ENCODE measurements around the gene CT45A2. TPM values are rescaled to one million over a fixed set of nuclear protein-coding genes. Genes with fewer than 3 reads are reported as not detected.
"Not testable (repeated sequence)": the region's sequence is repeated elsewhere in the genome, so short reads cannot be mapped to it uniquely, and the experiment has no call there.

Gene CT45A2, protein sequence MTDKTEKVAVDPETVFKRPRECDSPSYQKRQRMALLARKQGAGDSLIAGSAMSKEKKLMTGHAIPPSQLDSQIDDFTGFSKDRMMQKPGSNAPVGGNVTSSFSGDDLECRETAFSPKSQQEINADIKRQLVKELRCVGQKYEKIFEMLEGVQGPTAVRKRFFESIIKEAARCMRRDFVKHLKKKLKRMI
- not detected for total RNA-seq

DNA sequence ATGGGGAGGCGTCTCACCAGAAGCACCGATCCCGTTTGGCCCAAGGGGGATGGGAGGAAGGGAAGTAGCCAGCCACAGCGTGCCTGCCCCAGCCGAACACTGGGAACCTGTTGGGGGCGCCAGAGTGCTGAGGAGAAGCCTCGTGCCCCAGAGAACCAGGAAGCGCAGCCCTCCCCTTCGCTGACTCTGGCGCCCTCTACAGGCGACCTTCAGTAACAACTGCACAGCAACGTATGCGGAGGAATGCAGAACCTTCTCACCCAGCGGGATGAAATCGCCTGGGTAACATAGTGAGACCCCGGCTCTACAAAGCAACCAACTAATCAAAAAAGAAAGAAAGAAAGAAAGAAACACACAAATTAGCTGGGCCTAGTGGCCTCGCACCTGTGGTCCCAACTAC is at the start of gene CT45A2:
CT45A2 (minus strand) TSS at position 101 of the 400 bp plus-strand sequence. CDS start 3,747 bp downstream, outside the sequence.
- intact Hi-C loops (cut with DNase I); DNase-seq (ENCODE audit: low spot score); ATAC-seq: not testable (repeated sequence)

DNA sequence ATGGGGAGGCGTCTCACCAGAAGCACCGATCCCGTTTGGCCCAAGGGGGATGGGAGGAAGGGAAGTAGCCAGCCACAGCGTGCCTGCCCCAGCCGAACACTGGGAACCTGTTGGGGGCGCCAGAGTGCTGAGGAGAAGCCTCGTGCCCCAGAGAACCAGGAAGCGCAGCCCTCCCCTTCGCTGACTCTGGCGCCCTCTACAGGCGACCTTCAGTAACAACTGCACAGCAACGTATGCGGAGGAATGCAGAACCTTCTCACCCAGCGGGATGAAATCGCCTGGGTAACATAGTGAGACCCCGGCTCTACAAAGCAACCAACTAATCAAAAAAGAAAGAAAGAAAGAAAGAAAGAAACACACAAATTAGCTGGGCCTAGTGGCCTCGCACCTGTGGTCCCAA is 34.6 kb upstream of the CT45A2 start, which contains the start of gene CT45A8:
CT45A8 (minus strand) TSS at position 101 of the 400 bp plus-strand sequence. CDS start 3,755 bp downstream, outside the sequence.
- intact Hi-C loops (cut with DNase I); ATAC-seq; DNase-seq (ENCODE audit: low spot score): not testable (repeated sequence)

DNA sequence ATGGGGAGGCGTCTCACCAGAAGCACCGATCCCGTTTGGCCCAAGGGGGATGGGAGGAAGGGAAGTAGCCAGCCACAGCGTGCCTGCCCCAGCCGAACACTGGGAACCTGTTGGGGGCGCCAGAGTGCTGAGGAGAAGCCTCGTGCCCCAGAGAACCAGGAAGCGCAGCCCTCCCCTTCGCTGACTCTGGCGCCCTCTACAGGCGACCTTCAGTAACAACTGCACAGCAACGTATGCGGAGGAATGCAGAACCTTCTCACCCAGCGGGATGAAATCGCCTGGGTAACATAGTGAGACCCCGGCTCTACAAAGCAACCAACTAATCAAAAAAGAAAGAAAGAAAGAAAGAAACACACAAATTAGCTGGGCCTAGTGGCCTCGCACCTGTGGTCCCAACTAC is 17.4 kb upstream of the CT45A2 start, which contains the start of gene CT45A7:
CT45A7 (minus strand) TSS at position 101 of the 400 bp plus-strand sequence. CDS start 3,747 bp downstream, outside the sequence.
- intact Hi-C loops (cut with DNase I); DNase-seq (ENCODE audit: low spot score); ATAC-seq: not testable (repeated sequence)

DNA sequence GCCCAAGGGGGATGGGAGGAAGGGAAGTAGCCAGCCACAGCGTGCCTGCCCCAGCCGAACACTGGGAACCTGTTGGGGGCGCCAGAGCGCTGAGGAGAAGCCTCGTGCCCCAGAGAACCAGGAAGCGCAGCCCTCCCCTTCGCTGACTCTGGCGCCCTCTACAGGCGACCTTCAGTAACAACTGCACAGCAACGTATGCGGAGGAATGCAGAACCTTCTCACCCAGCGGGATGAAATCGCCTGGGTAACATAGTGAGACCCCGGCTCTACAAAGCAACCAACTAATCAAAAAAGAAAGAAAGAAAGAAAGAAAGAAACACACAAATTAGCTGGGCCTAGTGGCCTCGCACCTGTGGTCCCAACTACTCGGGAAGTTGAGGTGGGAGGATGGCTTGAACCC is 17.1 kb downstream of the CT45A2 start, which contains the start of gene CT45A6:
CT45A6 (minus strand) TSS at position 101 of the 400 bp plus-strand sequence. CDS start 3,794 bp downstream, outside the sequence.
- ATAC-seq; intact Hi-C loops (cut with DNase I); DNase-seq (ENCODE audit: low spot score): not testable (repeated sequence)

DNA sequence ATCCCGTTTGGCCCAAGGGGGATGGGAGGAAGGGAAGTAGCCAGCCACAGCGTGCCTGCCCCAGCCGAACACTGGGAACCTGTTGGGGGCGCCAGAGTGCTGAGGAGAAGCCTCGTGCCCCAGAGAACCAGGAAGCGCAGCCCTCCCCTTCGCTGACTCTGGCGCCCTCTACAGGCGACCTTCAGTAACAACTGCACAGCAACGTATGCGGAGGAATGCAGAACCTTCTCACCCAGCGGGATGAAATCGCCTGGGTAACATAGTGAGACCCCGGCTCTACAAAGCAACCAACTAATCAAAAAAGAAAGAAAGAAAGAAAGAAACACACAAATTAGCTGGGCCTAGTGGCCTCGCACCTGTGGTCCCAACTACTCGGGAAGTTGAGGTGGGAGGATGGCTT is 34.4 kb downstream of the CT45A2 start, which contains the start of gene CT45A5:
CT45A5 (minus strand) TSS at position 101 of the 400 bp plus-strand sequence. CDS start 3,774 bp downstream, outside the sequence.
- ATAC-seq; DNase-seq (ENCODE audit: low spot score); intact Hi-C loops (cut with DNase I): not testable (repeated sequence)

DNA sequence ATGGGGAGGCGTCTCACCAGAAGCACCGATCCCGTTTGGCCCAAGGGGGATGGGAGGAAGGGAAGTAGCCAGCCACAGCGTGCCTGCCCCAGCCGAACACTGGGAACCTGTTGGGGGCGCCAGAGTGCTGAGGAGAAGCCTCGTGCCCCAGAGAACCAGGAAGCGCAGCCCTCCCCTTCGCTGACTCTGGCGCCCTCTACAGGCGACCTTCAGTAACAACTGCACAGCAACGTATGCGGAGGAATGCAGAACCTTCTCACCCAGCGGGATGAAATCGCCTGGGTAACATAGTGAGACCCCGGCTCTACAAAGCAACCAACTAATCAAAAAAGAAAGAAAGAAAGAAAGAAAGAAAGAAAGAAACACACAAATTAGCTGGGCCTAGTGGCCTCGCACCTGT is 51.7 kb downstream of the CT45A2 start, which contains the start of gene CT45A3:
CT45A3 (minus strand) TSS at position 101 of the 400 bp plus-strand sequence. CDS start 3,747 bp downstream, outside the sequence.
- intact Hi-C loops (cut with DNase I); ATAC-seq; DNase-seq (ENCODE audit: low spot score): not testable (repeated sequence)

Other genes with a start within 250 kb of the CT45A2 start
- not detected for gene CT45A1, start 106.4 kb downstream of the CT45A2 start, total RNA-seq
- not detected for gene CT45A3, start 51.8 kb downstream of the CT45A2 start, total RNA-seq
- gene CT45A5, start 34.5 kb downstream of the CT45A2 start, total RNA-seq: not detected
- gene CT45A6, start 17.2 kb downstream of the CT45A2 start, total RNA-seq: not detected
- not detected for gene CT45A7, start 17.3 kb upstream of the CT45A2 start, total RNA-seq
- gene CT45A8, start 34.5 kb upstream of the CT45A2 start, total RNA-seq: not detected
- gene CT45A9, start 51.8 kb upstream of the CT45A2 start, total RNA-seq: not detected
- gene CT45A10, start 73.4 kb upstream of the CT45A2 start, total RNA-seq: not detected
- not detected for gene SAGE1, start 73.7 kb upstream of the CT45A2 start, total RNA-seq
- gene MMGT1, start 154.0 kb upstream of the CT45A2 start, total RNA-seq: 26.9 TPM
- gene SLC9A6, start 165.4 kb upstream of the CT45A2 start, total RNA-seq: 21.4 TPM